ENCODE data around the gene LTBP1. TPM values are rescaled to one million over a fixed set of nuclear protein-coding genes. Genes with fewer than 3 reads are reported as not detected.

The LTBP1 gene
- total and polyA plus RNA-seq, 2 donors (not counting 1 experiment from before 2014, with no cell fraction given): 0.69 TPM; not detected in 1

GRCh38 chr2:33240178-33240577, 293.4 kb downstream of the LTBP1 start:
- WGBS (ENCODE audit: insufficient coverage): no CpG with 5 or more reads among the region's 4 CpGs
- H4K20me1 ChIP-seq (ENCODE audit: control insufficient read depth, insufficient read depth, low read length, poor library complexity, severe bottlenecking): no peaks in the 10 kb centered on the region
- TF ChIP-seq CTCF (IDR thresholded peaks at IDR 0.05) (no peak), EZH2 (IDR thresholded peaks at IDR 0.05; ENCODE audit: borderline replicate concordance, insufficient read depth, low read depth, low read length, poor library complexity, severe bottlenecking) (no peak)
- intact Hi-C loops (cut with micrococcal nuclease): no loop called here
- H2AFZ ChIP-seq (ENCODE audit: insufficient read depth, low read depth, low read length, poor library complexity, severe bottlenecking): no peak overlapping the region
- H3K9ac ChIP-seq (ENCODE audit: low read length): no peak overlapping the region
- H3K4me1 ChIP-seq (ENCODE audit: control insufficient read depth in 2 of 2, insufficient read depth in 2 of 2, low read length in 2 of 2): no peaks in the 10 kb centered on the region
- no peak overlapping the region for H3K27ac ChIP-seq (ENCODE audit: low read length in 2 of 2)
- H3K27me3 Mint-ChIP-seq: no peaks in the 10 kb centered on the region
- no peaks in the 10 kb centered on the region for H3K9me3 Mint-ChIP-seq (ENCODE audit: insufficient read depth)
- no peaks in the 10 kb centered on the region for H3K4me1 Mint-ChIP-seq
- no peaks in the 10 kb centered on the region for H3K79me2 ChIP-seq (ENCODE audit: control insufficient read depth, insufficient read depth, low read length)
- H3K9me3 ChIP-seq (ENCODE audit: control extremely low read depth in 1 of 3, control insufficient read depth in 2 of 3, insufficient read depth in 1 of 3, low read length in 2 of 3): no peaks in the 10 kb centered on the region
- ChIA-PET POLR2A (no interaction called here), CTCF (no interaction called here)
- H3K4me3 ChIP-seq (ENCODE audit: control extremely low read depth in 1 of 5, extremely low read depth in 1 of 5, insufficient read depth in 1 of 5, low read depth in 2 of 5, low read length in 4 of 5): no peak overlapping the region
- H3K27me3 ChIP-seq (replicated peaks in 1 of 4; ENCODE audit: control extremely low read depth in 1 of 4, control insufficient read depth in 3 of 4, insufficient read depth in 4 of 4, low read length in 3 of 4): peaks cover 0 to 3% (median 0%) of the 10 kb centered on the region in 4 experiments
- H3K27ac Mint-ChIP-seq: no peak overlapping the region
- no peaks in the 10 kb centered on the region for H3K36me3 ChIP-seq (replicated peaks in 1 of 2; ENCODE audit: control extremely low read depth in 1 of 2, control insufficient read depth in 1 of 2, extremely low read depth in 1 of 2, insufficient read depth in 2 of 2, low read length in 1 of 2)
- H3K4me3 Mint-ChIP-seq: no peak overlapping the region
- ATAC-seq (ENCODE audit: low read depth): no peak
- no peak overlapping the region for H3K4me2 ChIP-seq (replicated peaks; ENCODE audit: low read depth, low read length, poor library complexity, severe bottlenecking)
- DNase-seq: no peak

- intact Hi-C loops (cut with micrococcal nuclease): no loop called here
- WGBS (ENCODE audit: insufficient coverage): 20% methylated on average over 3 of the region's 5 CpGs
- no peaks in the 10 kb centered on the region for H3K36me3 ChIP-seq (replicated peaks in 1 of 2; ENCODE audit: control extremely low read depth in 1 of 2, control insufficient read depth in 1 of 2, extremely low read depth in 1 of 2, insufficient read depth in 2 of 2, low read length in 1 of 2)
- ATAC-seq (ENCODE audit: low read depth) (no peak), DNase-seq (no peak)
- Mint-ChIP-seq H3K4me1 (no peaks in the 10 kb centered on the region), H3K27ac (no peak overlapping the region), H3K4me3 (no peak overlapping the region), H3K9me3 (ENCODE audit: insufficient read depth) (no peaks in the 10 kb centered on the region), H3K27me3 (no peaks in the 10 kb centered on the region)
- peaks cover 0 to 3% (median 0%) of the 10 kb centered on the region in 4 experiments for H3K27me3 ChIP-seq (replicated peaks in 1 of 4; ENCODE audit: control extremely low read depth in 1 of 4, control insufficient read depth in 3 of 4, insufficient read depth in 4 of 4, low read length in 3 of 4)
- ChIA-PET CTCF (no interaction called here), POLR2A (no interaction called here)
- no peaks in the 10 kb centered on the region for H3K9me3 ChIP-seq (ENCODE audit: control extremely low read depth in 1 of 3, control insufficient read depth in 2 of 3, insufficient read depth in 1 of 3, low read length in 2 of 3)
- no peak overlapping the region for H3K4me3 ChIP-seq (ENCODE audit: control extremely low read depth in 1 of 5, extremely low read depth in 1 of 5, insufficient read depth in 1 of 5, low read depth in 2 of 5, low read length in 4 of 5)
- H2AFZ ChIP-seq (ENCODE audit: insufficient read depth, low read depth, low read length, poor library complexity, severe bottlenecking): no peak overlapping the region
- H3K4me2 ChIP-seq (replicated peaks; ENCODE audit: low read depth, low read length, poor library complexity, severe bottlenecking): no peak overlapping the region
- no peaks in the 10 kb centered on the region for H4K20me1 ChIP-seq (ENCODE audit: control insufficient read depth, insufficient read depth, low read length, poor library complexity, severe bottlenecking)
- H3K9ac ChIP-seq (ENCODE audit: low read length): no peak overlapping the region
- no peak overlapping the region for H3K27ac ChIP-seq (ENCODE audit: low read length in 2 of 2)
- TF ChIP-seq EZH2 (IDR thresholded peaks at IDR 0.05; ENCODE audit: borderline replicate concordance, insufficient read depth, low read depth, low read length, poor library complexity, severe bottlenecking): no peak
- no peaks in the 10 kb centered on the region for H3K79me2 ChIP-seq (ENCODE audit: control insufficient read depth, insufficient read depth, low read length)
- H3K4me1 ChIP-seq (ENCODE audit: control insufficient read depth in 2 of 2, insufficient read depth in 2 of 2, low read length in 2 of 2): no peaks in the 10 kb centered on the region
These were observed 294.3 kb downstream of the LTBP1 start for GRCh38 chr2:33241072-33241471.
